HG03342 (cell line): Measurements from ENCODE around the gene KRT6C.
"Not testable (repeated sequence)": the region's sequence is repeated elsewhere in the genome, so short reads cannot be mapped to it uniquely, and the experiment has no call there.

Experiments used
- ATAC-seq: cut with Tn5 transposase; IDR thresholded peaks from one replicate; pipeline ENCODE4 v1.9.1; 2021; ENCODE audit warnings: mild to moderate bottlenecking, moderate library complexity; ENCODE audit not compliant: unreplicated experiment

KRT6C gene

DNA sequence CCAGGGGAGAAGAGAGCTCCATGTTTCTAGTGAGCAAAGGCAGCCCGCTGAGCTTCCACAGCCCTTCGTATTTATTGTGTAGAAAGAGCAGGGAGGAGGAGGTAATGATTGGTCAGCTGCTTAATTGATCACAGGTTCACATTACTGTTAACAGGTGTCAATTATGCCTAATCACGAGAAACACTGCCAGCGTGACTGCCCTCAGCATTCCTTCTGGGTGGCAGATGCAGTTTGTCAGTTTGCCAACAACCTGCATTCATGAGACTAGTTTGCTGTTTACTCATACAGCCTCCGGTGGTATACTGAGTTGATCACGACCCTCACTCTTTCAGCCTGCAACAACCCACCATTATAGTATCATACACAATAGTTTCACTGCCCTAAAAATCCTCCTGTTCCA is 27.0 kb upstream of the KRT6C start:
- not testable (repeated sequence) for ATAC-seq

DNA sequence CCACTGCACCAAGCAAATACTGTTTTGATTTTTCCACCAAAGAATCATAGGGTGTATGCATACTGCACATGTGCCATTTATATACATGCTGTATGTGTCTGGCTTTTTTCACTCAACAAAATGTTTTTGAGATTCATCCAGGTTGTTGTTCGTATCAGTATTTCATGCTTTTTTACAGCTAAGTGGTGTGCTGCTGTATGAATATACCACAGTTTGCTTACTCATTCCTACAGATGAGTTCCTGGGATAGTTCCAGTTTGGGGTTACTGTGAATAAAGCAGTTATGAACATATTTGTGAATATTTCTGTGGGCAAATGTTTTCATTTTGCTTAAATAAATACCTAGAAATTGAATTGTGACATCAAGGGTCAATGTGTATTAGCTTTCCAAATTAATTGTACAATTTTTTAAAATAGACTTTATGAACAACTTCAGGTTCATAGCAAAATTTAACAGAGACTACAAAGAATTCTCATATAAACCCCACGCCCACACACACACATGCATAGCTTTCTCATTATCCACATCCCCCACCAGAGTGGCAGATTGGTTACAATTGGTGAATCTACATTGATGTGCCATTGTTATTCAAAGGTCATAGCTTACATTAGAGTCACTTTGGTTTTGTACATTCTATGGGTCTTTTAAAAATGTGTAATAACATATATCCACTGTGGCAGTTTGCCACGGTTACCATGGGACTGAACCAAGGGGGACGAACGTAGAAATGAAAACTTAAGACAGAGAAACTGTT is 26.4 kb upstream of the KRT6C start:
- ATAC-seq = no peak

DNA sequence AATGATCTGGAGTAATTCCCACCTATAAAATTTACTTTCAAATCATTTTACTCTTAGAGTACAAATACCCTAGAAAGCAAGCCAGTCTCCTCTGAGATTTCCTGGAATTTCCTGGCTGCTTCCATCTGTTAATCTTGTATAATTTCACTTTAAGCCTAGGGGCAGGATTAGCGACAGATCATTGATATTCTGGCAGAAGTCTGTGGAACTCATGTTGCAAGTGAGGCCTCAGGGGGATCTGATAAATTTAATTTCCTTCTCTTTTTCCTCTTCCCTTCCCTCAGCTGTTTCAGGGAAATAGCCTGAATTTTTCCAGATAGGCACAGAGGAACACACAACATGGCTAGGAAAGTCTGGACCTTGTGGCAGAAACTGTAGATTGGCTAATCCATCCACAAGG is 25.3 kb upstream of the KRT6C start:
- no peak for ATAC-seq

DNA sequence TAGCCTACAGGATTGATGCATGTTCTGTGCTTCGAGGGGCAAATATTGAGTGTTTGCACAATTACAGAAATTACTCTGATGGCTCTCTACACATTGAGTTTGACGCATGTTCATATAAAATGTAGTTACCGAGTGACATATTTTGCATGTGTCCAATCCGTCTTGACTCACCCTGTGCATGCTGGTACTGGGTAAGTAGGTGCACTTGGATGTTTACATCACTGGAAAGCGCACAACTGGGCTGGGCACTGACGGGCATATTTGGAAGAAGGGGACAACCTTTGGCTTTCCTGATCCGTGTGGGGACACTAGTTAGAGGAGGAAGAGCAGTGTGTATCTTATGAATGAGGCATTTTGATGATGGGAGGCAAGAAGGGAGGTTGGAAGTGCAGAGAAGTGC is 24.4 kb upstream of the KRT6C start:
- no peak for ATAC-seq

DNA sequence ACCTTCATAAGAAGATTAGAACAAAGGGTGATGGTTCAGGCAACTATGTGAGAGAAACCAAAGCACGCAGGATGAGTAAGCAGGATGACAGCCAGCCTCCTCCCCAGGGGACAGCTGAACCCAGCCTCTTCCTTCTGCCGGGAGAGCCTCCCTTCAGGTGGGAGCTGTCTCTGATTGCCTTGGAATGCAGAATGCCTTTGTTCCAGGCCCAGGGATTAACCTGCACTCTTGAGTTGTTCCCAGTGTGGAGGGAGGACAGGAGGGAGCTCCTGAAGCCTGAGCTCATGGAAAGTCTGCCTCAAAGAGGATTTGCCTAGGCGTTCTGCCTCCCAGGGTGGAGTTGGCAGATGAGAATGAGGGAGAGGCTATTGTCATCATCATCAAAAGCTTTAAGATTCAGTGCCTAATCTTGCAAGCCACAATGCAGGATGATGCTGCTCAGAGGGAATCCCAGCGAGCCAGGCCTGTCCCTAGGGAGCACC is 23.0 kb upstream of the KRT6C start:
- ATAC-seq = no peak

DNA sequence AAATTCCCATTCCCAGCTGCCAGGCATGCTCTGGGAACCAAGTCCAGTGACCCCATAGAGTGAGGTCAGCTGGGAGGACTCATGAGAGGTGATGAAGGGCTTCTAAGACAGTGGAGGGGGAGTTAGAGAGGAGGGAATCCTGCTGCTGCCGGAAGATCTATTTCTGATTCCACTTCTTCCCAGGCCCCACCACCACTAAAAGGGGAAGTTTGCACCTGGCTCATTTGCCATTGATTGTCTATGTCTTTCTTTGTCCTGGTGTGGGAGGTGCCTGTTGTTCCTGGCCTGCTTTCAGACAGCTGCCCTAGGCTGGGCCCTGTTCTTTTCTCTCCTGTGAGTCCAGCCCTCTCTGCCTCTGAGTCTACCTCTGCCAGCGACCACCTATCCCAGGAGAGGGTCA is 22.4 kb upstream of the KRT6C start:
- ATAC-seq = no peak

DNA sequence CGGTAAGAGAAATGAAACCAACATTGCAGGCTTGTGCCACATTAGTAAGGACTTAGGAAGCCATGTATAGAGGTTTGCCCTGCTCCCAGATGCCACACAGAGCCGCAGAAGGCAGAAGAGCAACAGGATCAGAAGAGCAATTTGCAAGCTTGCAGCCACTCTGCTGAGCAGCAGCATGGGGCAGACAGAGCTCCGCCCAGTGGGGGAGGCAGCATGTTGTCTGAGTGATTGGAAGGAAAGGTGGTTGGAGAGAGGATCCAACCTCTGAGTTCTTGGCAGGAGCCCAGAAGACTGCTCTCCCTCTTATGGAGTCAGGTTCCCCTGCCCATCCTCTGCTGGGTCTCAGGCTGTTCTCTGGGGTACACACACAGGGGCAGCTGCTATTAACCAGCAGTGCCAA is 21.8 kb upstream of the KRT6C start:
- no peak for ATAC-seq

DNA sequence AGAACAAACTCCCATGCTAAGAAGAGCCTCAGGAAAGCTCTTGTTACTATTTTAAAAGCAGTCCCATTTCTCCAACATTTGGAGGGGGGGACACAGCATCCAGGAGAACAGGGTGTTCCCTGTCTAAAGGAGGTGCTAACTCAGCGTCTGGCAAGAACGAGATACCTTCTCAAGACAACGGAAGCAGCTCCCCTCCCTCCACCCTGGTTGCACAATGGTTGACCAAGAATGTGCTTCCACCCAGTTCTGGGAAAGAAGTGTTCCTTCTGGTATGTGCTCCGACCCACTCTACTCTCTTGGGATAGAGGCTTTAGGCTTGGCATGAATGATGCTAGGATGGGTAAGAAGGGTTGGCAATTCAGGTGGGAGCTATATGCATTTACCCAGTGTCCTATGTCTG is 20.9 kb upstream of the KRT6C start:
- no peak for ATAC-seq

DNA sequence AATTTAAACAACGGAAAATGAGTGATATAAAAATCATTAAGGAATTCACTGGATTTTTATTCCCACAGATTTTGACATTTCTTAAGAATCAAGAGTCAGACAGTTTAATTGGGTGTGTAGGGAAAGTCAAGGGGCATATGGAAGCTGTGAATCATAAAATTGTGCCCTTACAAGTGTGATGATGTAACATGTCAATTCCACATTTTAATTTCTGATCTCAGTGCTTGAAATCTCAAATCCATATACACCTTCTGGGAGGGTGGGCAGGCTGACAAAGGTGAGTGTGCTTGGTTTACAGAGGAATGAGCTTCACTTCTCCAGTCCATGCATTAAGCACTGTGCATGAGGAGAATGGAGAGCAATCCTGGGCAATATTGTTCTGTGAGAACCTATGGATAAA is 20.5 kb upstream of the KRT6C start:
- no peak for ATAC-seq

DNA sequence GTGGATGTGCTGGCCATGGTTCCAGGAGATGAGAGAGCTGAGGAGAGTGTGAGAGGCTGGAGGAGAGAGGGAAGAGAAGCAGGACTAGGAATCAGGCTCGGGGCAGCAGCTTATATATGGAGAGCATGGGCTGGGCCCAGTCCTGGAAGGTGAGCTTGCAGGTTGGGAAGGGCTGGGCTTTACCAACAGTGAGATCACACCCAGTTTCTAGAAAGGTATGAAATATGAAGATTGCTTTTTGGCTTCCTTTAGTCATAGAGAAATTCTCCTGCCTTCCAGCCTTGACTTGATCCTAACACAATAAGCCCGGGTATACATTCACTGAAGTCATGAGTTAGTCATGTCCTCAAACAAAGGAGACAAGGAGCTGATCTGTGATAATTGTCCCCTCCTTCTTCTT is 19.6 kb upstream of the KRT6C start, which contains the start of gene KRT6A:
KRT6A (minus strand) TSS at position 86 of the 400 bp plus-strand sequence; CDS start at position 17, 69 bp downstream.
- ATAC-seq = no peak

DNA sequence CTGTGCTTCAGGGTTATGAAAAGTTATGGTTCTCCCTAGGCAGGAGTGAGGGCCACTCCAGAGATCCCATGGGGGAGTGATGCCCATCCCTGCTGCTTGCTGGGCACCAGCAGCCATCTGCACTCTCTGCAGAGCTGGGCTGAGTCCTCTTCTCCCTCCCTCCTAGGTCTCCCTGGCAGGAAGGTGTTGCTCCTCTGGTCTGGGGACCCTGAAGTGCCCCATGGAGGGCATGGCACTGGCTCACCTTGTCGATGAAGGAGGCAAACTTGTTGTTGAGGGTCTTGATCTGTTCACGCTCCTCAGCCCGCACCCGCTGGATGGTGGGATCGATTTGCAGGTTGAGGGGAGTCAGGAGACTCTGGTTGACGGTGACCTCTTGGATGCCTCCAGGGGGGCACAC is 18.8 kb upstream of the KRT6C start:
- ATAC-seq = not testable (repeated sequence)

DNA sequence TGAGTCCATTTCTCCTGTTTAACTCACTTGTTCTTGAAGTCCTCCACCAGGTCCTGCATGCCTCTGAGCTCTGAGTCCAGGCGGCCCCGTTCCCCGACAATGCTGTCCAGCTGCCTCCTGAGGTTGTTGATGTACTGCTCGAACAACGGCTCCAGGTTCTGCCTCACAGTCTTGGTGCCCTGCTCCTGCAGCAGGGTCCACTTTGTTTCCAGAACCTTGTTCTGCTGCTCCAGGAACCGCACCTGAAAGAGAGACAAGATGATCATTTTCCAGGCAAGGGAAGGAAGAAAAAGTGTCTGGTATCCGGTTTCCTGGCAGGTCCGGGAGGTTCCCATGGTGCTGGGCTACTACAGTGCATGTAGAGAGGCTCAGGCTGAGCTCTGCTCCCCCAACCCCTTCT is 17.9 kb upstream of the KRT6C start:
- not testable (repeated sequence) for ATAC-seq

DNA sequence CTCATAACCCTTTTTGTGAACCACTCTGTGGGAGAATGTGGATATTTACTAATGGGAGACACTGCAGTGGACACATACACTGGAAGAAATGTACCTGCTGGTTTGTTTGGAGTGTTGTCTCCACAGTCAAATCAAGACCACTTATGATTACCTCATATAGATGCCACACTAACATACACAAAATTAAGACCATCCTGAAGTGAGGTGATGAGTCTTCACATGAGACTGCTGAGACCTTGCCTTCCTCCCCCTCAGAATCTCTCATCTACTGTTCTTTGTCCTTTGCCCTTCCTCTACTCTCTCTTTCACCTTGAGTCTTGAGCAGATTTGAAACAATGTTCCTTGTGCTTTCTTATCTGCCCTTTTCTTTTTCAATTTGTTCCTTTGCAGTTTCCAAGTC is 15.1 kb upstream of the KRT6C start:
- ATAC-seq = no peak

DNA sequence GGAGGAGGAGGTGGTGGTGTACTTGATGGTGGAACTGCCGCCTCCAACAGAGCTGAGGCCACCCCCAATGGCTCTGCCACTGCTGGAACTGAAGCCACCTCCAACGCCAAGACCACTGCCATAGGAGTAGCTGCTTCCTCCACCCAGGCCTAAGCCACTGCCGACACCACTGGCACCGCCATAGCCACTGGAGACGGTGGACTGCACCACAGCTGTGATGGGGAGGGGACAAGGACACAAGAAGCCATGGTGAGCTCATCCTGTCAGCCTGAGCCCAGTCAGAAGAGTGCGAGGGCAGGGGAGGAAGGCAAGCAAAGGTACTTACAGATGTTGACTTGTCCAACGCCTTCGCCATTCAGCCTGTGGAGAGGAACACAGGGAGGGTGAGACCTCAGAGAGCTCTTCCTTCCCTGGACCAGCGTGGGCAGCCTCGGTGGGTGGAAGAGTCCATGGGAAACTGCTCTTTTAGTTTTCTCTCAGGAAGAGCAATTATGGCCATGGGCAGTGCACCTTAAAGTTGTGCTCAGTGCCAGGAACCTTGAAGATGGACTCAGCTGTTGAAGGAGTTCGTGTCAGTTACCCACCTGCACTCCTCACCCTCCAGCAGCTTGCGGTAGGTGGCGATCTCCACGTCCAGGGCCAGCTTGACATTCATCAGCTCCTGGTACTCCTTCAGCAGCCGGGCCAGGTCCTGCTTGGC is 14.3 kb upstream of the KRT6C start:
- ATAC-seq = not testable (repeated sequence)

DNA sequence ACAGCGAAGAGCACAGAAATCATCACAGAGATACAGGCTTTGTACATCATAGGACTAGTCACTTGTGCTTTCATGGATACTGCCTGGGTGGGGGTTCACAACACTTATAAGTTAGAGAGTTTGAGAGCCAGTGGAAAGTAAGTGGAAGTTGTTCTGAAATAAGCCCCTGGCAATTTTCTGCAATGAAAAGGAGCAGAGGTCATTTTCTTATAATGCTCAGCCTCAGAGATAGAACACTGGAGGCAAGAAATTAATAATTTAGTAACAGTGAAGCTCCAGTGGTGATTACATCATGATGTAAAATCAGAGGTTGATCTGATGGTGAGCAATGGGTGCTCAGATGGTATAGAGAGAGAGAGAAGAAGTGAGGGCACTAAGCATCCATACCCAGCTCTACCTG is 13.6 kb upstream of the KRT6C start:
- ATAC-seq = no peak

DNA sequence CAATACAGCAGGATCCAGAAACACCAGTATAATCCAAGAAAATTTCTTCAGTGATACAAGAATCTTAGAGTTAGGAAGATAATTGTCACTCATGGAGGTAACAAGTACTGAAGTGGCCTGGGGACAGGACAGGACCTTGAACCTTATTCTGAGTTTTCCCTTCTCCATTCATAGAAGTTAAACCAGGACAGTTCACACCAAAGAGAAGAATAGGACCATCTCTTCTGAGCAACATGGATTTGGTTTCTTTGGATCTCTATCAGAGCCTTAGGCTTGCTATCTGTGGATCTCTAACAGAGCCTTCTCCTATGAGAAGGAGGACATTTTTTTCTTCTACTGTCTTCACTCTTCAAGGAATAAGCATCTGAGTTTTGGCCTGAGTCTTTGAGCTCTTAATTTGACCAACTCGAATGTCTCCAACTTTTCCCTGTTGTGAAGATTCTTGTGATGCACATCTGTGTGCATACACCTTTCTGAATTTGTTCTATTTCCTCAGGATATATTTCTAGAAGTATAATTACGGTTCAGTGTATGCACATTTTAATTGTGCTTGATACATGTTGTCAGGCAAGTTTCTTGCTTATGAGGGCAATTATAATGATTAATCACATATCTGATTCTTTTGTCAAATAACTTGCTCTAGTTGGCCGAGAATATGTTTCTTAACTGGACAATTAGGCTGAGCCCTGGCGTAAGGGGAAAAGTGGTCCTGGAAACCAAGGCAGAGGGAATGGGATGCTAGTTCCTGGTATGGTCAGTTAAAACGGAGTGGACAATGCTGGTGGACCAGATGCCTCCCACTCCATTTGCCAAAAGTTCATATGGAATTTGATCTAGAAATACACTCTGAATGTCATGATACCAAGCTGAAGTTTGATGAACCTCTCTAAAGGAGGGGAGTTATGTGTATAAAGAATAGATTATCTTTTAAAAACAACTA is 12.8 kb upstream of the KRT6C start:
- ATAC-seq = no peak

DNA sequence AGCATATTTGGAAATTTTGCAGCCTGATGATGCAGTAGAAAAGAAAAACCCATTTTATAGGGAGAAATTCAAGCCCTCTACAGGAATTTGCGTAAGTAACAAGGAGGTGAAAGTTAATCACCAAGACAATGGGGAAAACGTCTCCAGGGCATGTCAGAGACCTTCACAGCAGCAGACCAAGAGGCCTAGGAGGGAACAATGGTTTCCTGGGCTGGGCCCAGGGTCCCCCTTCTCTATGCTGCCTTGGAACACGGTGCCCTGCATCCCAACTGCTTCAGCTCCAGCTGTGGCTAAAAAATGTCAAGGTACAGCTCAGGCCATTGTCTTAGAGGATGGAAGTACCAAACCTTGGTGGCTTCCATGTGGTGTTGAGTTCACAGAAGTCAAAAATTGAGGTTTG is 6.5 kb upstream of the KRT6C start:
- no peak for ATAC-seq

DNA sequence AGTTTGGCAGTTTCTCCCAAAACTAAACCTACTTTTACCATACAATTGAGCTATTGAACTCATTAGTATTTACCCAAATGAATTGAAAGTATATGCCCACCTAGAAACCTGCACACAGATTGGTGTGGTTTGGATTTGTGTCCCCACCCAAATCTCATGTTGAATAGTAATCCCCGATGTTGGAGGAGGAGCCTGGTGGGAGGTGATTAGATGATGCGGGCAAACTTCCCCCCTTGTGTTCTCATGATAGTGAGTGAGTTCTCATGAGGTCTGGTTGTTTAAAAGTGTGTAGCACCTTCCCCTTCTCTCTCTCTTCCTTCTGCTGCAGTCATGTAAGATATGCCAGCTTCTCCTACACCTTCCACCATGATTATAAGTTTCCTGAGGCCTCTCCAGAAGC is 4.0 kb upstream of the KRT6C start:
- ATAC-seq = no peak

DNA sequence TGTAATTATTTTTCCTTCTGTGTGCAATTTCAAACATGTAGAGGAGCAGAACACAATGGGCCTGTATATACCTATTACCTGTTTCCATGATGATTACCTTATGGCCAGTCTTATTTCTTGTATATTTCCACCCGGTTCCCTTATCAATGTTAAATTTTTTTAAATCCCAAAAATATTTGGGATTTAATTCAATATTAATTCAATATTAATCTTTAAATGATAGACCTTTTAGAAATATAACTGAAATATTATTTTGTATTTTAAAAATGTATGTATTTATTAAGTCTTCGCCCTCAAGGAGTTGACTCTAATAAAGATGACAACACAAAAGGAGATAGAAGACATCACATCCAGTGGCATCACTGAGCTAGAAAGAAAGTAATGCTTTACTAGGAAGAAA is 607 bp upstream of the KRT6C start:
- no peak for ATAC-seq

DNA sequence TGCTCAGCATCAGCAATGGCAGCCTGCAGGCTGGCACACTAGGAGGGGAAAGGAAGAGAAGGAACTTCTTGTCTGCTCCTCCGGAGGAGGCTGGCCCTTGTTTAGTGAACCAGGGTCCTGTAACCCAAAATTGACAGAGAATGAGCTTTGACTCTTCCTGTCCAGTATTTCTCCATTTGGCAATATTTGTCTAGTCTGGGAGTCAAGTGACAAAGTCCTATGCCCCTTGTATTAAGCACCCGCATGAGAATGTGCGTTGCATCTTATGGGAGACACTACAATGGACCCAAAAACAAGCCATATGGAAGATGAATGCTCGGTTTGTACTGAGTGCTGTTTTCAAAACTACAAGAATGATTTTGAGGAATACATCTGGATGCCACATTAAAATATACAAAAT is 3.8 kb downstream of the KRT6C start:
- no peak for ATAC-seq

DNA sequence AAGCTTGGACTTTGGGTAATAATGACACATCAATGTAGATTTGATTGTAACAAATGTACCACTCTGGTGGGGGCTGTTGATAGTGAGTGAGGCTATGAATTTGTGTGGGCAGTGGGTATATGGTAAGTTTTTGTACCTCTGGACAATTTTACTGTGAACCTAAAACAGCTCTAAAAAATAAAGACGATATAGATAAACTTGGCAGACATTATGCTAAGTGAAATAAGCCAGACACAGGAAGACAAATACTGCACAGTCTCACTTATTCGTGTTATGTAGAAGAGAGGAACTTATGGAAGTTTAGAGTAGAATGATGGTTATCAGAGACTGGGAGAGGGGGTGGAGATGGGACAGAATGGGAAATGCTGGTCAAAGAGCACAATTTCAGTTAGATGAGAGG is 8.7 kb downstream of the KRT6C start:
- ATAC-seq = no peak
